Neural cell (in vitro differentiated cells): Measurements from ENCODE around the gene ZWINT. TPM values are rescaled to one million over a fixed set of nuclear protein-coding genes. Genes with fewer than 3 reads are reported as not detected.

Experiments
- H2AFZ ChIP-seq: fragments of 200-600, 300-800 bp; sonication (generic), shearing (Covaris generic); 2 replicates; pipeline ENCODE4 v1.6.0; 2014; ENCODE audit warnings: low read depth, mild to moderate bottlenecking, antibody characterized with exemption, low read length, moderate library complexity
- H3F3A ChIP-seq: fragments of 200-600 bp; shearing (Covaris generic); 2 replicates; pipeline ENCODE4 v1.6.1; 2016; ENCODE audit warnings: mild to moderate bottlenecking, moderate library complexity, mixed read lengths, antibody characterized with exemption, low read length; ENCODE audit not compliant: insufficient read depth, poor library complexity, severe bottlenecking
- H3K27ac ChIP-seq: fragments of 200-600, 300-800 bp; sonication (generic), shearing (Covaris generic); 2 replicates; pipeline ENCODE4 v1.5.1; 2014; ENCODE audit warnings: mild to moderate bottlenecking, low read length, moderate library complexity
- H3K27me3 ChIP-seq: fragments of 300-800, 200-600 bp; sonication (generic), shearing (Covaris generic); 2 replicates; pipeline ENCODE4 v1.6.0; 2014; ENCODE audit warnings: mild to moderate bottlenecking, low read depth, low read length, moderate library complexity; ENCODE audit not compliant: insufficient read depth
- H3K36me3 ChIP-seq: fragments of 300-800, 200-600 bp; sonication (generic), shearing (Covaris generic); 2 replicates; pipeline ENCODE4 v1.5.1; 2014; ENCODE audit warnings: mild to moderate bottlenecking, antibody characterized with exemption, low read length, moderate library complexity; ENCODE audit not compliant: insufficient read depth
- H3K4me2 ChIP-seq: fragments of 300-800, 200-600 bp; sonication (generic), shearing (Covaris generic); 2 replicates; pipeline ENCODE4 v1.6.0; 2014; ENCODE audit warnings: mild to moderate bottlenecking, low read length
- H3K4me3 ChIP-seq: fragments of 300-800, 200-600 bp; sonication (generic), shearing (Covaris generic); 2 replicates; pipeline ENCODE4 v1.5.1; 2014; ENCODE audit warnings: mild to moderate bottlenecking, low read length, moderate library complexity
- H3K79me2 ChIP-seq: fragments of 200-600 bp; shearing (Covaris generic); replicated peaks from 2 replicates; pipeline ENCODE4 v1.6.0; 2014; ENCODE audit warnings: mild to moderate bottlenecking, low read length, moderate library complexity; ENCODE audit not compliant: insufficient read depth
- H3K9ac ChIP-seq: fragments of 300-800, 200-600 bp; sonication (generic), shearing (Covaris generic); 2 replicates; pipeline ENCODE4 v1.6.1; 2016; ENCODE audit warnings: mild to moderate bottlenecking, low read length, mixed read lengths
- H3K9me2 ChIP-seq: fragments of 200-600 bp; shearing (Covaris generic); 2 replicates; pipeline ENCODE4 v1.6.1; 2016; ENCODE audit warnings: mild to moderate bottlenecking, low read length, mixed read lengths; ENCODE audit not compliant: insufficient read depth
- H3K9me3 ChIP-seq: fragments of 200-600, 300-800 bp; sonication (generic), shearing (Covaris generic); 2 replicates; pipeline ENCODE4 v1.6.1; 2016; ENCODE audit warnings: mild to moderate bottlenecking, mixed run types, low read length, moderate library complexity, mixed read lengths
- H4K20me1 ChIP-seq: fragments of 200-600 bp; shearing (Covaris generic); 2 replicates; pipeline ENCODE4 v1.6.1; 2016; ENCODE audit warnings: mild to moderate bottlenecking, mixed run types; ENCODE audit not compliant: insufficient read depth
- CTCF ChIP-seq: fragments of 450-650 bp; IDR thresholded peaks from 2 replicates; pipeline ENCODE4 v1.5.1; 2014; ENCODE audit warnings: antibody characterized with exemption, mild to moderate bottlenecking, moderate library complexity; ENCODE audit not compliant: poor library complexity, severe bottlenecking
- EP300 ChIP-seq: fragments of 450-650 bp; conservative IDR thresholded peaks from 2 replicates; pipeline ENCODE4 v1.6.1; 2014; ENCODE audit warnings: antibody characterized with exemption, mild to moderate bottlenecking, moderate library complexity; ENCODE audit not compliant: poor library complexity, severe bottlenecking
- EZH2 ChIP-seq: fragments of 200-600, 300-800 bp; shearing (Covaris generic), sonication (generic); IDR thresholded peaks from 2 replicates; pipeline ENCODE4 v1.6.1; 2014; ENCODE audit warnings: antibody characterized with exemption, low read length, borderline replicate concordance, mild to moderate bottlenecking; ENCODE audit not compliant: insufficient read depth, poor library complexity, severe bottlenecking
- MXI1 ChIP-seq: fragments of 450-650 bp; conservative IDR thresholded peaks from 2 replicates; pipeline ENCODE4 v1.6.1; 2014; ENCODE audit warnings: antibody characterized with exemption, mild to moderate bottlenecking; ENCODE audit not compliant: poor library complexity, severe bottlenecking
- POLR2AphosphoS5 ChIP-seq: IDR thresholded peaks from 2 replicates; pipeline ENCODE4 v1.6.1; 2012
- RAD21 ChIP-seq: fragments of 450-650 bp; conservative IDR thresholded peaks from 2 replicates; pipeline ENCODE4 v1.6.1; 2014; ENCODE audit warnings: antibody characterized with exemption, mild to moderate bottlenecking, moderate library complexity
- REST ChIP-seq: IDR thresholded peaks from 2 replicates; pipeline ENCODE4 v1.6.1; 2012; ENCODE audit warnings: borderline replicate concordance
- SMC3 ChIP-seq: fragments of 450-650 bp; conservative IDR thresholded peaks from 2 replicates; pipeline ENCODE4 v1.6.1; 2014; ENCODE audit warnings: antibody characterized with exemption, mild to moderate bottlenecking, moderate library complexity; ENCODE audit not compliant: poor library complexity
- TAF1 ChIP-seq: IDR thresholded peaks from 2 replicates; pipeline ENCODE4 v1.6.1; 2012; ENCODE audit warnings: low read depth
- polyA minus RNA-seq: library from RNA; depleted of rRNA, polyadenylated mRNA; stranded (reverse); fragments of >200 nt; gene quantifications from 2 replicates; pipeline ENCODE4 v1.2.3, GENCODE V29; 2014
- polyA plus RNA-seq: library from polyadenylated mRNA; depleted of rRNA; stranded (reverse); fragments of >200 nt; gene quantifications from 2 replicates; pipeline ENCODE4 v1.2.3, GENCODE V29; 2014

ZWINT gene
- polyA plus RNA-seq (9.5 and 12.7 TPM in 2 replicates), polyA minus RNA-seq (2.2 and 3.7 TPM in 2 replicates)

GRCh38 chr10:56360967-56361612, at the start of gene ZWINT:
ZWINT (minus strand) TSS chr10:56361259; CDS start chr10:56361236, 23 bp downstream.
- H3K27me3 ChIP-seq, result no peaks in the 10 kb centered on the region
- peak within 1 kb of the TSS; percentile 84 for H2AFZ ChIP-seq
- H3K4me2 ChIP-seq, result peak within 1 kb of the TSS; percentile 70
- H3K9me2 ChIP-seq, result no peaks in the 10 kb centered on the region
- H3K36me3 ChIP-seq, result no peaks in the 10 kb centered on the region
- no peaks in the 10 kb centered on the region for H4K20me1 ChIP-seq
- H3F3A ChIP-seq, result no peaks in the 10 kb centered on the region
- H3K27ac ChIP-seq, result no peak within 1 kb of the TSS
- peak within 1 kb of the TSS; percentile 44 for H3K9ac ChIP-seq
- H3K4me3 ChIP-seq, result peak within 1 kb of the TSS; percentile 76
- peak; percentile 67 for TF ChIP-seq SMC3
- peak; percentile 63 for TF ChIP-seq RAD21
- no peak for TF ChIP-seq REST
- TF ChIP-seq CTCF, result no peak
- TF ChIP-seq MXI1, result peak; percentile 98
- TF ChIP-seq POLR2AphosphoS5, result peak; percentile 40
- TF ChIP-seq EZH2, result no peak
- no peak for TF ChIP-seq EP300
- TF ChIP-seq TAF1, result no peak
- H3K9me3 ChIP-seq, result no peaks in the 10 kb centered on the region
- peaks cover 8% of the 10 kb centered on the region for H3K79me2 ChIP-seq

- H2AFZ ChIP-seq, result no peak overlapping the region
- H3K36me3 ChIP-seq, result no peaks in the 10 kb centered on the region
- no peak overlapping the region for H3K27ac ChIP-seq
- H3F3A ChIP-seq, result no peaks in the 10 kb centered on the region
- H3K9me2 ChIP-seq, result no peaks in the 10 kb centered on the region
- no peak overlapping the region for H3K9ac ChIP-seq
- H4K20me1 ChIP-seq, result no peaks in the 10 kb centered on the region
- no peaks in the 10 kb centered on the region for H3K27me3 ChIP-seq
- no peak overlapping the region for H3K4me2 ChIP-seq
- no peak overlapping the region for H3K4me3 ChIP-seq
- H3K79me2 ChIP-seq, result no peaks in the 10 kb centered on the region
- TF ChIP-seq REST (no peak), TAF1 (no peak), MXI1 (no peak), POLR2AphosphoS5 (no peak), SMC3 (no peak), RAD21 (no peak), EZH2 (no peak), EP300 (no peak), CTCF (no peak)
- H3K9me3 ChIP-seq, result no peaks in the 10 kb centered on the region
These were observed 22.7 kb upstream of the ZWINT start for GRCh38 chr10:56383806-56384205.
